HCT116 (cell line): ENCODE results near the gene SSTR3. TPM values are rescaled to one million over a fixed set of nuclear protein-coding genes. Genes with fewer than 3 reads are reported as not detected.

Experiments used
- ATAC-seq: fragments of 200-7000 bp; cut with Tn5 transposase; 2 replicates; pipeline ENCODE4 v1.9.1; 2020; ENCODE audit warnings: mild to moderate bottlenecking, moderate library complexity
- BruUV-seq: library from RNA; stranded (reverse); fragments of 400-500 nt; replicated peaks from 2 replicates; lab custom pipeline; 2021; lab: Mats Ljungman, UMichigan
- CTCF ChIA-PET: fragments of 300-600 bp; sonication (Branson Sonifier 250); formaldehyde crosslinking; loops from one replicate; lab custom pipeline; 2021; ENCODE audit warnings: antibody characterized with exemption; lab: Charles Lee
- POLR2A ChIA-PET: fragments of 300-600, 350-600 bp; sonication (Branson Sonifier 250); formaldehyde crosslinking; loops from one replicate; lab custom pipeline; 2021; ENCODE audit warnings: antibody characterized with exemption; lab: Charles Lee
- RAD21 ChIA-PET, 2 experiments: fragments of 300-600 bp; sonication (Branson Sonifier 250); formaldehyde crosslinking; loops; one replicate each; lab custom pipeline; 2023; ENCODE audit warnings: low total read pairs in 2 of 2; ENCODE audit not compliant: uncharacterized antibody in 2 of 2, unreplicated experiment in 2 of 2, low non-redundant PET in 1 of 2; lab: Charles Lee
- DNase-seq: peaks from one replicate; pipeline ENCODE4 v3.0.0-alpha.2; 2010; ENCODE audit warnings: low read depth, low spot score
- H2AFZ ChIP-seq: fragments of 200-600 bp; shearing (Covaris generic), sonication (generic); 2 replicates; pipeline ENCODE4 v1.6.1; 2017; ENCODE audit warnings: low read depth, mixed run types, mixed read lengths, antibody characterized with exemption, low read length; ENCODE audit not compliant: poor library complexity, severe bottlenecking
- H3K27ac ChIP-seq: 2 replicates; pipeline ENCODE4 v1.5.1; 2012; ENCODE audit warnings: low read depth, low read length
- H3K27me3 ChIP-seq: fragments of 200-600 bp; sonication (generic); 2 replicates; pipeline ENCODE4 v1.6.1; 2016; ENCODE audit warnings: mixed run types, low read length, mixed read lengths; ENCODE audit not compliant: insufficient read depth
- H3K36me3 ChIP-seq, 2 experiments: fragments of 200-500 bp in 1 of 2; fragments of 200-600 bp in 1 of 2; sonication (Bioruptor generic) in 1 of 2; sonication (generic) in 1 of 2; 2 replicates each; pipeline versions ENCODE4 v1.5.1 to v1.6.1; 2014 to 2016; ENCODE audit warnings: low read length in 2 of 2, inconsistent platforms in 1 of 2, mixed read lengths in 1 of 2, mixed run types in 1 of 2; ENCODE audit not compliant: insufficient read depth in 2 of 2, control insufficient read depth in 1 of 2
- H3K4me1 ChIP-seq, 2 experiments: fragments of 200-600 bp in 1 of 2; sonication (generic) in 1 of 2; 2 replicates each; pipeline versions ENCODE4 v1.5.1 to v1.6.1; 2012 to 2017; ENCODE audit warnings: low read length in 2 of 2, inconsistent platforms in 1 of 2, mild to moderate bottlenecking in 1 of 2, mixed read lengths in 1 of 2, mixed run types in 1 of 2, moderate library complexity in 1 of 2; ENCODE audit not compliant: insufficient read depth in 2 of 2, control insufficient read depth in 1 of 2
- H3K4me2 ChIP-seq: fragments of 200-600 bp; sonication (generic); 2 replicates; pipeline ENCODE4 v1.6.1; 2017; ENCODE audit warnings: mixed run types, low read length, mixed read lengths
- H3K4me3 ChIP-seq, 2 experiments: fragments of 200-600 bp in 1 of 2; sonication (generic) in 1 of 2; replicated peaks in 1 of 2; 2 replicates each; pipeline ENCODE4 v1.5.1; 2011 to 2016; ENCODE audit warnings: low read length in 2 of 2, control low read depth in 1 of 2, low read depth in 1 of 2, mild to moderate bottlenecking in 1 of 2, mixed read lengths in 1 of 2, mixed run types in 1 of 2
- H3K79me2 ChIP-seq: fragments of 200-600 bp; sonication (generic); 2 replicates; pipeline ENCODE4 v1.6.1; 2017; ENCODE audit warnings: mild to moderate bottlenecking, mixed run types, low read length, moderate library complexity, mixed read lengths; ENCODE audit not compliant: insufficient read depth
- H3K9ac ChIP-seq: fragments of 200-600 bp; sonication (generic); 2 replicates; pipeline ENCODE4 v1.6.1; 2016; ENCODE audit warnings: low read length, mixed read lengths
- H3K9me2 ChIP-seq: fragments of 200-600 bp; sonication (generic), shearing (Covaris generic); 2 replicates; pipeline ENCODE4 v1.6.1; 2017; ENCODE audit warnings: mixed run types, mild to moderate bottlenecking, moderate library complexity; ENCODE audit not compliant: insufficient read depth
- H3K9me3 ChIP-seq, 2 experiments: fragments of 200-500 bp in 1 of 2; fragments of 200-600 bp in 1 of 2; sonication (Bioruptor generic) in 1 of 2; sonication (generic) in 1 of 2; 2 replicates each; pipeline ENCODE4 v1.6.1; 2014 to 2017; ENCODE audit warnings: low read length in 2 of 2, mixed read lengths in 2 of 2, inconsistent platforms in 1 of 2, low read depth in 1 of 2, mild to moderate bottlenecking in 1 of 2, mixed run types in 1 of 2, moderate library complexity in 1 of 2; ENCODE audit not compliant: control insufficient read depth in 1 of 2, insufficient read depth in 1 of 2
- H4K20me1 ChIP-seq: fragments of 200-600 bp; sonication (generic), shearing (Covaris generic); 2 replicates; pipeline ENCODE4 v1.6.1; 2017; ENCODE audit warnings: mixed run types, mild to moderate bottlenecking, moderate library complexity; ENCODE audit not compliant: insufficient read depth
- ATF3 ChIP-seq: IDR thresholded peaks from 2 replicates; pipeline ENCODE4 v1.6.1; 2012
- CEBPB ChIP-seq: IDR thresholded peaks from 2 replicates; pipeline ENCODE4 v1.6.1; 2012; ENCODE audit warnings: low read depth
- EZH2 ChIP-seq: fragments of 200-600 bp; sonication (generic); IDR thresholded peaks from 2 replicates; pipeline ENCODE4 v1.6.1; 2017; ENCODE audit warnings: antibody characterized with exemption, mixed run types
- FOSL1 ChIP-seq: IDR thresholded peaks from 2 replicates; pipeline ENCODE4 v1.6.1; 2012; ENCODE audit warnings: low read depth
- POLR2A ChIP-seq: IDR thresholded peaks from 2 replicates; pipeline ENCODE4 v1.7.0; 2011; ENCODE audit warnings: borderline replicate concordance; ENCODE audit not compliant: insufficient read depth, insufficient read length; ENCODE audit errors: extremely low read depth
- RAD21 ChIP-seq: IDR thresholded peaks from 2 replicates; pipeline ENCODE4 v1.6.1; 2012; ENCODE audit warnings: low read depth, mild to moderate bottlenecking
- SIN3A ChIP-seq: IDR thresholded peaks from 2 replicates; pipeline ENCODE4 v1.6.1; 2012; ENCODE audit warnings: low read depth
- SRF ChIP-seq: IDR thresholded peaks from 2 replicates; pipeline ENCODE4 v1.6.1; 2012; ENCODE audit warnings: low read depth
- YY1 ChIP-seq: IDR thresholded peaks from 2 replicates; pipeline ENCODE4 v1.6.1; 2011; ENCODE audit warnings: low read length, low read depth, moderate library complexity, mild to moderate bottlenecking; ENCODE audit not compliant: insufficient replicate concordance; ENCODE audit errors: extremely low read depth
- ZBTB33 ChIP-seq: IDR thresholded peaks from 2 replicates; pipeline ENCODE4 v1.6.1; 2011; ENCODE audit warnings: mild to moderate bottlenecking, low read length, moderate library complexity; ENCODE audit not compliant: insufficient replicate concordance; ENCODE audit errors: extremely low read depth
- intact Hi-C: fragments of 100-400 bp; cut with micrococcal nuclease; formaldehyde crosslinking; loops from 2 replicates; pipeline ENCODE4 v1.10.0; 2022
- total RNA-seq: library from RNA; stranded (reverse); gene quantifications from one replicate; pipeline ENCODE4 v1.2.1, GENCODE V29; 2021; ENCODE audit not compliant: unreplicated experiment
- TF ChIP-seq, protein P1 (sequence below): IDR thresholded peaks from 2 replicates; pipeline ENCODE4 v1.6.1; 2012
- TF ChIP-seq, protein P2 (sequence below): IDR thresholded peaks from 2 replicates; pipeline ENCODE4 v1.6.1; 2012; ENCODE audit warnings: low read depth

The SSTR3 gene
- total RNA-seq, 1 experiment from 2014 or later: not detected

GRCh38 chr22:37204045-37204655, 8.1 kb downstream of the SSTR3 start:
- intact Hi-C loops: no loop called here
- ChIA-PET RAD21 (no interaction called here), CTCF (no interaction called here), POLR2A (no interaction called here)
- no peak overlapping the region for H3K9ac ChIP-seq
- no peaks in the 10 kb centered on the region for H3K36me3 ChIP-seq
- no peaks in the 10 kb centered on the region for H3K9me2 ChIP-seq
- no peaks in the 10 kb centered on the region for H3K27me3 ChIP-seq
- peaks cover 5 to 16% of the 10 kb centered on the region in 2 experiments for H3K4me1 ChIP-seq
- no TSS peak for BruUV-seq
- no peaks in the 10 kb centered on the region for H4K20me1 ChIP-seq
- no peaks in the 10 kb centered on the region for H3K79me2 ChIP-seq
- H3K27ac ChIP-seq: no peak overlapping the region
- H2AFZ ChIP-seq: no peak overlapping the region
- H3K4me2 ChIP-seq: no peak overlapping the region
- no peaks in the 10 kb centered on the region for H3K9me3 ChIP-seq
- H3K4me3 ChIP-seq: no peak overlapping the region
- ATAC-seq (no peak), DNase-seq (no peak)
- TF ChIP-seq, protein P1, sequence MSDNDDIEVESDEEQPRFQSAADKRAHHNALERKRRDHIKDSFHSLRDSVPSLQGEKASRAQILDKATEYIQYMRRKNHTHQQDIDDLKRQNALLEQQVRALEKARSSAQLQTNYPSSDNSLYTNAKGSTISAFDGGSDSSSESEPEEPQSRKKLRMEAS: no peak

GRCh38 chr22:37203354-37204044, 8.8 kb downstream of the SSTR3 start:
- Histone ChIP-seq H3K9me2 (no peaks in the 10 kb centered on the region), H3K36me3 (no peaks in the 10 kb centered on the region), H3K9ac (no peak overlapping the region), H3K4me2 (no peak overlapping the region), H3K4me1 (peaks cover 5 to 21% of the 10 kb centered on the region in 2 experiments)
- POLR2A ChIA-PET: no interaction called here
- TF ChIP-seq CEBPB (no peak), RAD21 (no peak), ZBTB33 (no peak), SRF (no peak), SIN3A (no peak), ATF3 (no peak), EZH2 (no peak), YY1 (no peak), POLR2A (no peak), FOSL1 (no peak)
- TF ChIP-seq, protein P2, sequence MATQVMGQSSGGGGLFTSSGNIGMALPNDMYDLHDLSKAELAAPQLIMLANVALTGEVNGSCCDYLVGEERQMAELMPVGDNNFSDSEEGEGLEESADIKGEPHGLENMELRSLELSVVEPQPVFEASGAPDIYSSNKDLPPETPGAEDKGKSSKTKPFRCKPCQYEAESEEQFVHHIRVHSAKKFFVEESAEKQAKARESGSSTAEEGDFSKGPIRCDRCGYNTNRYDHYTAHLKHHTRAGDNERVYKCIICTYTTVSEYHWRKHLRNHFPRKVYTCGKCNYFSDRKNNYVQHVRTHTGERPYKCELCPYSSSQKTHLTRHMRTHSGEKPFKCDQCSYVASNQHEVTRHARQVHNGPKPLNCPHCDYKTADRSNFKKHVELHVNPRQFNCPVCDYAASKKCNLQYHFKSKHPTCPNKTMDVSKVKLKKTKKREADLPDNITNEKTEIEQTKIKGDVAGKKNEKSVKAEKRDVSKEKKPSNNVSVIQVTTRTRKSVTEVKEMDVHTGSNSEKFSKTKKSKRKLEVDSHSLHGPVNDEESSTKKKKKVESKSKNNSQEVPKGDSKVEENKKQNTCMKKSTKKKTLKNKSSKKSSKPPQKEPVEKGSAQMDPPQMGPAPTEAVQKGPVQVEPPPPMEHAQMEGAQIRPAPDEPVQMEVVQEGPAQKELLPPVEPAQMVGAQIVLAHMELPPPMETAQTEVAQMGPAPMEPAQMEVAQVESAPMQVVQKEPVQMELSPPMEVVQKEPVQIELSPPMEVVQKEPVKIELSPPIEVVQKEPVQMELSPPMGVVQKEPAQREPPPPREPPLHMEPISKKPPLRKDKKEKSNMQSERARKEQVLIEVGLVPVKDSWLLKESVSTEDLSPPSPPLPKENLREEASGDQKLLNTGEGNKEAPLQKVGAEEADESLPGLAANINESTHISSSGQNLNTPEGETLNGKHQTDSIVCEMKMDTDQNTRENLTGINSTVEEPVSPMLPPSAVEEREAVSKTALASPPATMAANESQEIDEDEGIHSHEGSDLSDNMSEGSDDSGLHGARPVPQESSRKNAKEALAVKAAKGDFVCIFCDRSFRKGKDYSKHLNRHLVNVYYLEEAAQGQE: no peak
- TF ChIP-seq, all 23 proteins: peak for 0
- no peaks in the 10 kb centered on the region for H3K79me2 ChIP-seq
- no peak for ATAC-seq
- no peak overlapping the region for H2AFZ ChIP-seq
- no peak for DNase-seq
- no peaks in the 10 kb centered on the region for H3K9me3 ChIP-seq
- BruUV-seq: no TSS peak
- intact Hi-C loops: no loop called here
- H3K4me3 ChIP-seq: no peak overlapping the region
- H4K20me1 ChIP-seq: no peaks in the 10 kb centered on the region
- CTCF ChIA-PET: interaction anchor here (1.1 kb wide), 1 partner anchor 13 kb away, joined by 3 read pairs; no protein-coding TSS in a partner anchor
- no peak overlapping the region for H3K27ac ChIP-seq
- RAD21 ChIA-PET: no interaction called here
- H3K27me3 ChIP-seq: no peaks in the 10 kb centered on the region
